Measurements from ENCODE around the gene LTBR.
A peak's percentile ranks its signal among the peaks of the same experiment; 100 is the strongest.

Gene LTBR

GRCh38 chr12:6377667-6377994 lies 6.3 kb upstream of the LTBR start:
- DNase-seq: no peak
- no peak overlapping the region for H4K5ac ChIP-seq (ENCODE audit: low read length)
- no peak overlapping the region for H4K8ac ChIP-seq (ENCODE audit: low read depth, low read length)
- H3K9ac ChIP-seq (ENCODE audit: low read length): peak overlapping the region; percentile 16
- peaks cover 15% of the 10 kb centered on the region for H3K79me2 ChIP-seq (ENCODE audit: control insufficient read depth, insufficient read depth, low read length)
- no peak overlapping the region for H3K4ac ChIP-seq (ENCODE audit: low read depth, low read length)
- H3K4me3 ChIP-seq (ENCODE audit: low read length): no peak overlapping the region
- H3K27ac ChIP-seq (ENCODE audit: low read depth, low read length): no peak overlapping the region
- H3K18ac ChIP-seq (ENCODE audit: low read length): peak overlapping the region; percentile 46
- H3K4me2 ChIP-seq (ENCODE audit: low read length): no peak overlapping the region
- no CpG with 5 or more reads among the region's 4 CpGs for WGBS (ENCODE audit: extremely low coverage, insufficient coverage, low lambda C conversion rate)
- no peak overlapping the region for H2BK15ac ChIP-seq (replicated peaks; ENCODE audit: low read depth)
- H2BK120ac ChIP-seq (ENCODE audit: low read depth, low read length): no peak overlapping the region
- peaks cover 25% of the 10 kb centered on the region for H3K4me1 ChIP-seq (ENCODE audit: control insufficient read depth, low read depth, low read length)
- H3K23ac ChIP-seq (ENCODE audit: low read length): no peak overlapping the region
- H2BK5ac ChIP-seq (ENCODE audit: low read length): peak overlapping the region; percentile 20
- peak overlapping the region; percentile 93 for H2AK5ac ChIP-seq (ENCODE audit: low read length)
- H3K27me3 ChIP-seq (ENCODE audit: insufficient read depth, low read length, poor library complexity): no peaks in the 10 kb centered on the region
- H3K56ac ChIP-seq (ENCODE audit: low read length): peak overlapping the region; percentile 53
- H3K79me1 ChIP-seq (ENCODE audit: low read length): peaks cover 2% of the 10 kb centered on the region
- no peaks in the 10 kb centered on the region for H3K36me3 ChIP-seq (ENCODE audit: control insufficient read depth, insufficient read depth, low read length)

GRCh38 chr12:6378709-6379472 lies 5.1 kb upstream of the LTBR start:
- Histone ChIP-seq H3K56ac (ENCODE audit: low read length) (no peak overlapping the region), H4K8ac (ENCODE audit: low read depth, low read length) (no peak overlapping the region), H3K4me2 (ENCODE audit: low read length) (no peak overlapping the region), H2BK15ac (replicated peaks; ENCODE audit: low read depth) (no peak overlapping the region), H3K18ac (ENCODE audit: low read length) (no peak overlapping the region), H3K23ac (ENCODE audit: low read length) (no peak overlapping the region), H3K79me1 (ENCODE audit: low read length) (peaks cover 2% of the 10 kb centered on the region), H2BK120ac (ENCODE audit: low read depth, low read length) (no peak overlapping the region), H3K79me2 (ENCODE audit: control insufficient read depth, insufficient read depth, low read length) (peaks cover 8% of the 10 kb centered on the region), H3K27ac (ENCODE audit: low read depth, low read length) (no peak overlapping the region), H3K36me3 (ENCODE audit: control insufficient read depth, insufficient read depth, low read length) (no peaks in the 10 kb centered on the region), H2AK5ac (ENCODE audit: low read length) (no peak overlapping the region), H3K4me1 (ENCODE audit: control insufficient read depth, low read depth, low read length) (peaks cover 22% of the 10 kb centered on the region), H4K5ac (ENCODE audit: low read length) (no peak overlapping the region), H2BK5ac (ENCODE audit: low read length) (no peak overlapping the region), H3K27me3 (ENCODE audit: insufficient read depth, low read length, poor library complexity) (no peaks in the 10 kb centered on the region), H3K9ac (ENCODE audit: low read length) (no peak overlapping the region), H3K4me3 (ENCODE audit: low read length) (no peak overlapping the region), H3K4ac (ENCODE audit: low read depth, low read length) (no peak overlapping the region)
- DNase-seq: no peak
- no CpG with 5 or more reads among the region's 13 CpGs for WGBS (ENCODE audit: extremely low coverage, insufficient coverage, low lambda C conversion rate)

GRCh38 chr12:6380141-6381121 lies 3.5 kb upstream of the LTBR start:
- Histone ChIP-seq H2BK5ac (ENCODE audit: low read length) (no peak overlapping the region), H4K8ac (ENCODE audit: low read depth, low read length) (no peak overlapping the region), H2AK5ac (ENCODE audit: low read length) (no peak overlapping the region), H3K23ac (ENCODE audit: low read length) (no peak overlapping the region), H3K36me3 (ENCODE audit: control insufficient read depth, insufficient read depth, low read length) (no peaks in the 10 kb centered on the region), H3K27ac (ENCODE audit: low read depth, low read length) (no peak overlapping the region), H3K79me1 (ENCODE audit: low read length) (no peaks in the 10 kb centered on the region), H2BK120ac (ENCODE audit: low read depth, low read length) (no peak overlapping the region), H3K79me2 (ENCODE audit: control insufficient read depth, insufficient read depth, low read length) (no peaks in the 10 kb centered on the region), H3K18ac (ENCODE audit: low read length) (no peak overlapping the region), H2BK15ac (replicated peaks; ENCODE audit: low read depth) (no peak overlapping the region), H3K56ac (ENCODE audit: low read length) (no peak overlapping the region), H3K4ac (ENCODE audit: low read depth, low read length) (no peak overlapping the region), H3K4me2 (ENCODE audit: low read length) (no peak overlapping the region), H4K5ac (ENCODE audit: low read length) (no peak overlapping the region), H3K27me3 (ENCODE audit: insufficient read depth, low read length, poor library complexity) (no peaks in the 10 kb centered on the region), H3K9ac (ENCODE audit: low read length) (no peak overlapping the region), H3K4me1 (ENCODE audit: control insufficient read depth, low read depth, low read length) (peaks cover 22% of the 10 kb centered on the region), H3K4me3 (ENCODE audit: low read length) (no peak overlapping the region)
- no CpG with 5 or more reads among the region's 14 CpGs for WGBS (ENCODE audit: extremely low coverage, insufficient coverage, low lambda C conversion rate)
- no peak for DNase-seq

- Histone ChIP-seq H2AK5ac (ENCODE audit: low read length) (no peak overlapping the region), H3K4ac (ENCODE audit: low read depth, low read length) (no peak overlapping the region), H2BK5ac (ENCODE audit: low read length) (no peak overlapping the region), H3K4me1 (ENCODE audit: control insufficient read depth, low read depth, low read length) (peaks cover 6% of the 10 kb centered on the region), H3K9ac (ENCODE audit: low read length) (no peak overlapping the region), H3K79me2 (ENCODE audit: control insufficient read depth, insufficient read depth, low read length) (no peaks in the 10 kb centered on the region), H3K27ac (ENCODE audit: low read depth, low read length) (no peak overlapping the region), H2BK120ac (ENCODE audit: low read depth, low read length) (no peak overlapping the region), H2BK15ac (replicated peaks; ENCODE audit: low read depth) (no peak overlapping the region), H3K56ac (ENCODE audit: low read length) (no peak overlapping the region), H3K23ac (ENCODE audit: low read length) (no peak overlapping the region), H3K36me3 (ENCODE audit: control insufficient read depth, insufficient read depth, low read length) (no peaks in the 10 kb centered on the region), H3K27me3 (ENCODE audit: insufficient read depth, low read length, poor library complexity) (no peaks in the 10 kb centered on the region), H4K8ac (ENCODE audit: low read depth, low read length) (no peak overlapping the region), H3K18ac (ENCODE audit: low read length) (no peak overlapping the region), H3K4me2 (ENCODE audit: low read length) (no peak overlapping the region), H3K79me1 (ENCODE audit: low read length) (no peaks in the 10 kb centered on the region), H4K5ac (ENCODE audit: low read length) (no peak overlapping the region), H3K4me3 (ENCODE audit: low read length) (no peak overlapping the region)
- DNase-seq: no peak
- WGBS (ENCODE audit: extremely low coverage, insufficient coverage, low lambda C conversion rate): no CpG with 5 or more reads among the region's 7 CpGs
Observed at GRCh38 chr12:6382371-6382770, 1.6 kb upstream of the LTBR start.

- WGBS (ENCODE audit: extremely low coverage, insufficient coverage, low lambda C conversion rate): no CpG with 5 or more reads among the region's 6 CpGs
- H3K79me2 ChIP-seq (ENCODE audit: control insufficient read depth, insufficient read depth, low read length): no peaks in the 10 kb centered on the region
- no peak overlapping the region for H3K4ac ChIP-seq (ENCODE audit: low read depth, low read length)
- H3K56ac ChIP-seq (ENCODE audit: low read length): peak overlapping the region; percentile 91
- no peak overlapping the region for H4K8ac ChIP-seq (ENCODE audit: low read depth, low read length)
- H3K18ac ChIP-seq (ENCODE audit: low read length): no peak overlapping the region
- H2BK5ac ChIP-seq (ENCODE audit: low read length): no peak overlapping the region
- H3K4me2 ChIP-seq (ENCODE audit: low read length): no peak overlapping the region
- H4K5ac ChIP-seq (ENCODE audit: low read length): no peak overlapping the region
- DNase-seq: no peak
- peaks cover 2% of the 10 kb centered on the region for H3K4me1 ChIP-seq (ENCODE audit: control insufficient read depth, low read depth, low read length)
- H3K4me3 ChIP-seq (ENCODE audit: low read length): no peak overlapping the region
- no peak overlapping the region for H2AK5ac ChIP-seq (ENCODE audit: low read length)
- no peak overlapping the region for H3K27ac ChIP-seq (ENCODE audit: low read depth, low read length)
- H3K23ac ChIP-seq (ENCODE audit: low read length): no peak overlapping the region
- no peaks in the 10 kb centered on the region for H3K36me3 ChIP-seq (ENCODE audit: control insufficient read depth, insufficient read depth, low read length)
- no peak overlapping the region for H2BK120ac ChIP-seq (ENCODE audit: low read depth, low read length)
- H2BK15ac ChIP-seq (replicated peaks; ENCODE audit: low read depth): no peak overlapping the region
- no peaks in the 10 kb centered on the region for H3K79me1 ChIP-seq (ENCODE audit: low read length)
- H3K9ac ChIP-seq (ENCODE audit: low read length): no peak overlapping the region
- no peaks in the 10 kb centered on the region for H3K27me3 ChIP-seq (ENCODE audit: insufficient read depth, low read length, poor library complexity)
Observed at GRCh38 chr12:6382982-6383381, 980 bp upstream of the LTBR start.

All from mesendoderm (in vitro differentiated cells).